A549 (cell line): ENCODE measurements around the gene RNF38. TPM values are rescaled to one million over a fixed set of nuclear protein-coding genes. Genes with fewer than 3 reads are reported as not detected.

Source experiments
- ATAC-seq, 2 experiments: fragments of 200-7000 bp in 1 of 2; fragments of >200 bp in 1 of 2; cut with Nextera tagmentation in 1 of 2; cut with Tn5 transposase in 1 of 2; 3 replicates each; pipeline versions ENCODE4 v1.8.0 to v1.9.1; 2018 to 2020; ENCODE audit warnings: mild to moderate bottlenecking in 1 of 2, moderate library complexity in 1 of 2
- CTCF ChIA-PET: fragments of 300-600 bp; sonication (Branson Sonifier 250); formaldehyde crosslinking; extraction: SDS; loops from one replicate; lab custom pipeline; 2021; ENCODE audit warnings: antibody characterized with exemption, inconsistent platforms; lab: Yijun Ruan, JAX
- POLR2A ChIA-PET: fragments of 350-600 bp; formaldehyde crosslinking; extraction: SDS; loops from one replicate; lab custom pipeline; 2021; ENCODE audit warnings: antibody characterized with exemption, inconsistent platforms; lab: Yijun Ruan, JAX
- DNase-seq, 2 experiments: peaks; one replicate each; pipeline versions ENCODE4 v3.0.0 to v3.0.0-alpha.2; 2011 to 2016; ENCODE audit warnings: low read depth in 1 of 2, low spot score in 1 of 2
- FAIRE-seq: peaks from 2 replicates; lab custom pipeline; 2011; peaks lifted over from hg19 to GRCh38; lab: Jason Lieb, UNC
- H3K27ac ChIP-seq, 2 experiments: fragments of >200 bp; sonication (Bioruptor Twin); formaldehyde crosslinking; 3 replicates each; pipeline ENCODE4 v1.5.1; 2016 to 2017
- H3K4me1 ChIP-seq: fragments of >200 bp; sonication (Bioruptor Twin); formaldehyde crosslinking; 3 replicates; pipeline ENCODE4 v1.6.1; 2016
- H3K4me2 ChIP-seq: fragments of >200 bp; sonication (Bioruptor Twin); formaldehyde crosslinking; 3 replicates; pipeline ENCODE4 v1.6.1; 2016
- H3K4me3 ChIP-seq: fragments of >200 bp; sonication (Bioruptor Twin); formaldehyde crosslinking; 3 replicates; pipeline ENCODE4 v1.5.1; 2016
- H3K9me3 ChIP-seq: fragments of >200 bp; sonication (Bioruptor Twin); formaldehyde crosslinking; 3 replicates; pipeline ENCODE4 v1.6.1; 2016
- ATOH8 ChIP-seq: fragments of 250-450 bp; sonication (Bioruptor Pico); IDR thresholded peaks from 2 replicates; pipeline ENCODE4 v1.5.0; 2020; ENCODE audit warnings: low read depth, mild to moderate bottlenecking, moderate library complexity
- BCL3 ChIP-seq: fragments of >200 bp; sonication (Bioruptor Twin); formaldehyde crosslinking; IDR thresholded peaks from 3 replicates; pipeline ENCODE4 v1.6.1; 2016
- BHLHE40 ChIP-seq: IDR thresholded peaks from 2 replicates; pipeline ENCODE4 v1.6.1; 2012; ENCODE audit warnings: low read depth, low read length, inconsistent platforms
- CBX2 ChIP-seq: fragments of 200-600 bp; sonication (generic); IDR thresholded peaks from 2 replicates; pipeline ENCODE4 v1.6.1; 2016; ENCODE audit warnings: low read depth, mild to moderate bottlenecking, borderline replicate concordance
- CBX8 ChIP-seq: fragments of 200-600 bp; sonication (generic); IDR thresholded peaks from 2 replicates; pipeline ENCODE4 v1.6.1; 2016
- CEBPB ChIP-seq, 2 experiments: fragments of >200 bp in 1 of 2; sonication (Bioruptor Twin) in 1 of 2; formaldehyde crosslinking in 1 of 2; IDR thresholded peaks; 2 replicates each; pipeline ENCODE4 v1.6.1; 2012 to 2016
- E2F6 ChIP-seq: IDR thresholded peaks from 2 replicates; pipeline ENCODE4 v1.6.1; 2012; ENCODE audit warnings: low read depth, borderline replicate concordance
- ELK1 ChIP-seq: fragments of 150-350 bp; IDR thresholded peaks from 2 replicates; pipeline ENCODE4 v1.6.1; 2014; ENCODE audit warnings: low read depth, mild to moderate bottlenecking, low read length
- EP300 ChIP-seq, 2 experiments: fragments of >200 bp; sonication (Bioruptor Twin); formaldehyde crosslinking; IDR thresholded peaks; 2 replicates in 1 of 2; 3 replicates in 1 of 2; pipeline ENCODE4 v1.6.1; 2016 to 2017
- ESRRA ChIP-seq: fragments of 150-350 bp; IDR thresholded peaks from 2 replicates; pipeline ENCODE4 v1.6.1; 2014; ENCODE audit warnings: mild to moderate bottlenecking, low read length, borderline replicate concordance
- FOSL2 ChIP-seq, 2 experiments: fragments of 450-650 bp in 1 of 2; fragments of >200 bp in 1 of 2; sonication (Bioruptor Twin) in 1 of 2; formaldehyde crosslinking; IDR thresholded peaks; 2 replicates each; pipeline versions ENCODE4 v1.5.0 to v1.6.1; 2016 to 2020; ENCODE audit warnings: mild to moderate bottlenecking in 1 of 2, moderate library complexity in 1 of 2
- GATA3 ChIP-seq: IDR thresholded peaks from 2 replicates; pipeline ENCODE4 v1.6.1; 2012; ENCODE audit warnings: borderline replicate concordance
- HES2 ChIP-seq: fragments of >200 bp; sonication (Bioruptor Twin); formaldehyde crosslinking; IDR thresholded peaks from 2 replicates; pipeline ENCODE4 v1.6.1; 2016
- HEYL ChIP-seq: fragments of 250-450 bp; sonication (Bioruptor Pico); IDR thresholded peaks from 2 replicates; pipeline ENCODE4 v1.8.0; 2021; ENCODE audit warnings: mild to moderate bottlenecking, moderate library complexity
- HOXB5 ChIP-seq: fragments of 250-450 bp; sonication (Bioruptor Pico); IDR thresholded peaks from 2 replicates; pipeline ENCODE4 v1.5.0; 2020; ENCODE audit warnings: mild to moderate bottlenecking, moderate library complexity
- JUN ChIP-seq, 2 experiments: fragments of >200 bp; sonication (Bioruptor Twin); formaldehyde crosslinking; IDR thresholded peaks; 2 replicates in 1 of 2; 3 replicates in 1 of 2; pipeline ENCODE4 v1.6.1; 2016 to 2017
- MAFK ChIP-seq: fragments of 450-650 bp; IDR thresholded peaks from 2 replicates; pipeline ENCODE4 v1.6.1; 2014; ENCODE audit not compliant: partially characterized antibody
- MAZ ChIP-seq: fragments of 150-350 bp; IDR thresholded peaks from 2 replicates; pipeline ENCODE4 v1.6.1; 2014; ENCODE audit warnings: antibody characterized with exemption, low read depth, low read length, borderline replicate concordance
- MYC ChIP-seq: IDR thresholded peaks from 2 replicates; pipeline ENCODE4 v1.6.1; 2012; ENCODE audit warnings: mild to moderate bottlenecking, inconsistent platforms, low read length, improper control_type of control experiment, borderline replicate concordance
- PBX3 ChIP-seq: IDR thresholded peaks from 2 replicates; pipeline ENCODE4 v1.6.1; 2012
- POLR2A ChIP-seq: IDR thresholded peaks from 2 replicates; pipeline ENCODE4 v1.6.1; 2012; ENCODE audit warnings: mild to moderate bottlenecking, low read length
- RCOR1 ChIP-seq: fragments of 150-350 bp; IDR thresholded peaks from 2 replicates; pipeline ENCODE4 v1.6.1; 2014; ENCODE audit warnings: antibody characterized with exemption, low read length, low read depth
- RFX5 ChIP-seq: fragments of 450-650 bp; IDR thresholded peaks from 2 replicates; pipeline ENCODE4 v1.7.1; 2014; ENCODE audit warnings: antibody characterized with exemption, mild to moderate bottlenecking, moderate library complexity
- SREBF2 ChIP-seq: fragments of 450-650 bp; IDR thresholded peaks from 2 replicates; pipeline ENCODE4 v1.6.1; 2014; ENCODE audit warnings: mild to moderate bottlenecking, moderate library complexity
- TFCP2L1 ChIP-seq: fragments of 250-450 bp; sonication (Bioruptor Pico); IDR thresholded peaks from 2 replicates; pipeline ENCODE4 v1.5.0; 2021; ENCODE audit warnings: mild to moderate bottlenecking
- TP53 ChIP-seq: fragments of 250-450 bp; sonication (Bioruptor Pico); IDR thresholded peaks from 2 replicates; pipeline ENCODE4 v1.5.0; 2021; ENCODE audit warnings: mild to moderate bottlenecking, moderate library complexity
- USF2 ChIP-seq: fragments of 450-650 bp; IDR thresholded peaks from 2 replicates; pipeline ENCODE4 v1.6.1; 2014; ENCODE audit warnings: antibody characterized with exemption
- ZSCAN20 ChIP-seq: fragments of 250-450 bp; sonication (Bioruptor Pico); IDR thresholded peaks from 2 replicates; pipeline ENCODE4 v1.8.0; 2022; ENCODE audit warnings: mild to moderate bottlenecking, moderate library complexity
- WGBS: methylation state at CpG from one replicate; pipeline ENCODE4 v1.1.6; 2017; ENCODE audit errors: missing lambda C conversion rate; 5-methylcytosine and 5-hydroxymethylcytosine counted together
- polyA plus RNA-seq, 4 experiments: library from polyadenylated mRNA; depleted of rRNA in 3 of 4; stranded (reverse); fragments of >200 nt; fragmentation: RNase III in 1 of 4; extraction: RNeasy Plus Mini Kit Qiagen cat#74134 plus additional on column Dnase treatment in 1 of 4; gene quantifications; 2 replicates in 3 of 4; 3 replicates in 1 of 4; pipeline ENCODE4 v1.2.3, GENCODE V29; 2011 to 2017

The RNF38 gene
- polyA plus RNA-seq, 2 of the 4 experiments (the other 2 are of a cell fraction), result 8.7 to 13.2 TPM

GRCh38 chr9:36318212-36318802 lies 81.8 kb downstream of the RNF38 start:
- CTCF ChIA-PET, result interaction anchor here (0.6 to 5.6 kb wide), 9 partner anchors 11 to 363 kb away, joined by 3 to 76 read pairs (median 3); partner anchors contain the start of gene GNE
- ATAC-seq, result no peak
- Histone ChIP-seq H3K27ac (peak overlapping the region; percentile 87 to 99), H3K4me1 (peaks cover 64% of the 10 kb centered on the region), H3K4me2 (peak overlapping the region; percentile 62), H3K4me3 (no peak overlapping the region), H3K9me3 (peaks cover 16% of the 10 kb centered on the region)
- DNase-seq, result peak in 1 of 2 experiments; percentile 60
- no peak for TF ChIP-seq USF2
- no peak for TF ChIP-seq MAFK
- TF ChIP-seq ZSCAN20 (CRISPR knock-in tag), result no peak
- TF ChIP-seq CBX8, result no peak
- peak; percentile 55 to 74; a peak in 2 of 4 replicates for TF ChIP-seq CEBPB (IDR thresholded peaks at IDR 0.05)
- no peak for TF ChIP-seq HES2
- POLR2A ChIA-PET, result interaction anchor here (0.6 to 4.6 kb wide), 6 partner anchors 60 to 151 kb away, joined by 4 to 40 read pairs (median 4); partner anchors contain the start of genes CLTA and GNE
- FAIRE-seq, result no peak
- 47% methylated on average over 14 of the region's 14 CpGs for WGBS

- POLR2A ChIA-PET, result interaction anchor here (0.6 to 4.6 kb wide), 5 partner anchors 12 to 151 kb away, joined by 4 to 40 read pairs (median 5); partner anchors contain the start of gene GNE
- TF ChIP-seq TP53 (CRISPR knock-in tag) (no peak), RFX5 (no peak), ELK1 (no peak), HEYL (no peak), JUN (IDR thresholded peaks at IDR 0.05) (0 out of 5 replicates have a peak, but pooled peaks of 1 of the 2 experiments have one; percentile 34), ESRRA (no peak; the same call in 1 of the 2 replicates), EP300 (IDR thresholded peaks at IDR 0.05) (peak in 1 of 2 experiments; percentile 40; a peak in 2 of 5 replicates), BHLHE40 (no peak), ATOH8 (CRISPR knock-in tag) (no peak), CEBPB (IDR thresholded peaks at IDR 0.05) (no peak), HOXB5 (0 out of 2 replicates have a peak, but pooled peaks have one; percentile 42), USF2 (peak; percentile 72), RCOR1 (no peak), BCL3 (no peak), MYC (peak; percentile 74; the same call in 1 of the 2 replicates), POLR2A (no peak), PBX3 (peak; percentile 62), SREBF2 (no peak), MAZ (no peak), CBX2 (no peak), ZSCAN20 (CRISPR knock-in tag) (no peak), MAFK (peak; percentile 55), FOSL2 (IDR thresholded peaks at IDR 0.05) (no peak), FOSL2 (CRISPR knock-in tag; IDR thresholded peaks at IDR 0.05) (peak; percentile 42; the same call in 1 of the 2 replicates), TFCP2L1 (CRISPR knock-in tag) (no peak), GATA3 (peak; percentile 27; the same call in 1 of the 2 replicates), E2F6 (peak; percentile 64; the same call in 1 of the 2 replicates)
Measured at GRCh38 chr9:36317766-36318165, 82.3 kb downstream of the RNF38 start.

More at GRCh38 chr9:36317766-36318165, 82.3 kb downstream of the RNF38 start:
- CTCF ChIA-PET, result interaction anchor here (1.0 to 5.6 kb wide), 4 partner anchors 12 to 309 kb away, joined by 3 to 76 read pairs (median 6); no protein-coding TSS in a partner anchor
- Histone ChIP-seq H3K27ac (peak overlapping the region; percentile 87 to 99), H3K9me3 (peaks cover 16% of the 10 kb centered on the region), H3K4me2 (peak overlapping the region; percentile 62), H3K4me1 (peaks cover 64% of the 10 kb centered on the region), H3K4me3 (no peak overlapping the region)
- FAIRE-seq (peak; percentile 99), ATAC-seq (peak; percentile 53 to 55), DNase-seq (peak; percentile 64 to 95)
- 8% methylated on average over 6 of the region's 6 CpGs for WGBS
